MM.1S (cell line): ENCODE data around the gene MRPS9.

Experiments
- DNase-seq: peaks from one replicate; pipeline ENCODE4 v3.0.0-alpha.2; 2015
- H2AFZ ChIP-seq: fragments of 300-600 bp; sonication (generic); 2 replicates; pipeline ENCODE4 v1.6.0; 2016; ENCODE audit warnings: antibody characterized with exemption, low read length
- H3F3A ChIP-seq: fragments of 300-600 bp; sonication (generic); 2 replicates; pipeline ENCODE4 v1.6.1; 2016; ENCODE audit warnings: mild to moderate bottlenecking, antibody characterized with exemption, low read length, moderate library complexity, mixed read lengths; ENCODE audit not compliant: insufficient read depth
- H3K27ac ChIP-seq: fragments of 300-600 bp; sonication (generic); 2 replicates; pipeline ENCODE4 v1.5.1; 2016; ENCODE audit warnings: mild to moderate bottlenecking, low read length
- H3K27me3 ChIP-seq: fragments of 300-600 bp; sonication (generic); replicated peaks from 2 replicates; pipeline ENCODE4 v1.6.0; 2016; ENCODE audit warnings: low read length; ENCODE audit not compliant: insufficient read depth
- H3K36me3 ChIP-seq: fragments of 300-600 bp; sonication (generic); replicated peaks from 2 replicates; pipeline ENCODE4 v1.6.1; 2016; ENCODE audit warnings: mild to moderate bottlenecking, low read length, mixed read lengths; ENCODE audit not compliant: insufficient read depth
- H3K4me1 ChIP-seq: fragments of 300-600 bp; sonication (generic); 2 replicates; pipeline ENCODE4 v1.6.1; 2016; ENCODE audit warnings: low read length, mixed read lengths
- H3K4me2 ChIP-seq: fragments of 300-600 bp; sonication (generic); 2 replicates; pipeline ENCODE4 v1.6.0; 2016; ENCODE audit warnings: low read depth, low read length
- H3K4me3 ChIP-seq: fragments of 300-600 bp; sonication (generic); 2 replicates; pipeline ENCODE4 v1.5.1; 2016; ENCODE audit warnings: low read length, mixed read lengths
- H3K79me2 ChIP-seq: fragments of 300-600 bp; sonication (generic); 2 replicates; pipeline ENCODE4 v1.6.1; 2016; ENCODE audit warnings: mixed run types, low read length, mixed read lengths
- H3K9ac ChIP-seq: fragments of 300-600 bp; sonication (generic); 2 replicates; pipeline ENCODE4 v1.6.1; 2016; ENCODE audit warnings: low read length, mixed read lengths
- H3K9me2 ChIP-seq: fragments of 300-600 bp; sonication (generic); replicated peaks from 2 replicates; pipeline ENCODE4 v1.6.1; 2016; ENCODE audit warnings: mild to moderate bottlenecking, low read length, mixed read lengths; ENCODE audit not compliant: insufficient read depth
- H3K9me3 ChIP-seq: fragments of 300-600 bp; sonication (generic); replicated peaks from 2 replicates; pipeline ENCODE4 v1.6.1; 2016; ENCODE audit warnings: mild to moderate bottlenecking, low read length, mixed read lengths; ENCODE audit not compliant: insufficient read depth
- H4K20me1 ChIP-seq: fragments of 300-600 bp; sonication (generic); 2 replicates; pipeline ENCODE4 v1.6.1; 2016; ENCODE audit warnings: mild to moderate bottlenecking, low read length, moderate library complexity, mixed read lengths; ENCODE audit not compliant: insufficient read depth
- EZH2 ChIP-seq: fragments of 300-600 bp; sonication (generic); optimal IDR thresholded peaks from 2 replicates; pipeline ENCODE3; 2017; ENCODE audit warnings: low read depth, mild to moderate bottlenecking, antibody characterized with exemption, low read length, mixed read lengths
- EZH2phosphoT487 ChIP-seq: fragments of 300-600 bp; sonication (generic); IDR thresholded peaks from 2 replicates; pipeline ENCODE4 v1.6.1; 2018; ENCODE audit warnings: antibody characterized with exemption, low read length
- TF ChIP-seq, protein P1 (sequence below): fragments of 300-600 bp; sonication (generic); IDR thresholded peaks from 2 replicates; pipeline ENCODE4 v1.5.1; 2016; ENCODE audit warnings: antibody characterized with exemption, low read length, mixed read lengths

Gene MRPS9

DNA sequence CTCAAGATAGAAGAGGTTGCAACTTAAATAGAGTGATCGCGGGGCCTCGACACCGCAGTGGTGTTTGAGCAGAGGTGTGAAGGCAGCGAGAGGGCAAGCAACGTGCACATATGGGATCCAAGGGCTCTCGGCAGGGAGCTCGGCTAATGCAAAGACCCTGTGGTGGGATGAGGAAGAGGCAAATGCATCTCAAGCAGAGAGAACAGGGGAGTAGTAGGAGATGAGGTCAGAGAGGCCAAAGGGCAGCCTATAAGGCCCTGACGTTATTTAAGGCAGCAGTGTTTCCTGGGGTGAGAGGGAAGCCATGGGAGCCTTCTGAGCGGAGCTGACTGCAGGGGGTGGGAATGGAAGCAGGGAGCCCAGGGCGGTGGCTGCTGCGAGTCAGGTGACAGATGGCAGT lies 74.5 kb downstream of the MRPS9 start:
- H3K36me3 ChIP-seq: no peaks in the 10 kb centered on the region
- no peaks in the 10 kb centered on the region for H3K9me2 ChIP-seq
- H2AFZ ChIP-seq: no peak overlapping the region
- no peak overlapping the region for H3K9ac ChIP-seq
- peaks cover 10% of the 10 kb centered on the region; the same call in 1 of the 2 replicates for H3F3A ChIP-seq
- H3K27me3 ChIP-seq: no peaks in the 10 kb centered on the region
- H4K20me1 ChIP-seq: no peaks in the 10 kb centered on the region
- peaks cover 21% of the 10 kb centered on the region for H3K4me1 ChIP-seq
- no peak for DNase-seq
- TF ChIP-seq, protein P1, sequence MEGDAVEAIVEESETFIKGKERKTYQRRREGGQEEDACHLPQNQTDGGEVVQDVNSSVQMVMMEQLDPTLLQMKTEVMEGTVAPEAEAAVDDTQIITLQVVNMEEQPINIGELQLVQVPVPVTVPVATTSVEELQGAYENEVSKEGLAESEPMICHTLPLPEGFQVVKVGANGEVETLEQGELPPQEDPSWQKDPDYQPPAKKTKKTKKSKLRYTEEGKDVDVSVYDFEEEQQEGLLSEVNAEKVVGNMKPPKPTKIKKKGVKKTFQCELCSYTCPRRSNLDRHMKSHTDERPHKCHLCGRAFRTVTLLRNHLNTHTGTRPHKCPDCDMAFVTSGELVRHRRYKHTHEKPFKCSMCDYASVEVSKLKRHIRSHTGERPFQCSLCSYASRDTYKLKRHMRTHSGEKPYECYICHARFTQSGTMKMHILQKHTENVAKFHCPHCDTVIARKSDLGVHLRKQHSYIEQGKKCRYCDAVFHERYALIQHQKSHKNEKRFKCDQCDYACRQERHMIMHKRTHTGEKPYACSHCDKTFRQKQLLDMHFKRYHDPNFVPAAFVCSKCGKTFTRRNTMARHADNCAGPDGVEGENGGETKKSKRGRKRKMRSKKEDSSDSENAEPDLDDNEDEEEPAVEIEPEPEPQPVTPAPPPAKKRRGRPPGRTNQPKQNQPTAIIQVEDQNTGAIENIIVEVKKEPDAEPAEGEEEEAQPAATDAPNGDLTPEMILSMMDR: no peak
- TF ChIP-seq EZH2phosphoT487 (no peak), EZH2 (no peak)
- H3K27ac ChIP-seq: peak overlapping the region; percentile 77; the same call in 1 of the 2 replicates
- H3K79me2 ChIP-seq: no peaks in the 10 kb centered on the region
- H3K4me3 ChIP-seq: no peak overlapping the region
- H3K9me3 ChIP-seq: no peaks in the 10 kb centered on the region
- no peak overlapping the region for H3K4me2 ChIP-seq

GRCh38 chr2:105113616-105114291 lies 75.9 kb downstream of the MRPS9 start:
- H3K79me2 ChIP-seq: no peaks in the 10 kb centered on the region
- TF ChIP-seq EZH2: no peak
- TF ChIP-seq, protein P1: no peak
- TF ChIP-seq EZH2phosphoT487: no peak
- H3K27me3 ChIP-seq: no peaks in the 10 kb centered on the region
- DNase-seq: no peak
- peaks cover 21% of the 10 kb centered on the region for H3K4me1 ChIP-seq
- no peak overlapping the region for H2AFZ ChIP-seq
- H3K27ac ChIP-seq: no peak overlapping the region
- no peaks in the 10 kb centered on the region for H3K9me3 ChIP-seq
- H3K9ac ChIP-seq: no peak overlapping the region
- no peak overlapping the region for H3K4me3 ChIP-seq
- H4K20me1 ChIP-seq: no peaks in the 10 kb centered on the region
- H3K36me3 ChIP-seq: no peaks in the 10 kb centered on the region
- H3K4me2 ChIP-seq: no peak overlapping the region
- peaks cover 10% of the 10 kb centered on the region; the same call in 1 of the 2 replicates for H3F3A ChIP-seq
- no peaks in the 10 kb centered on the region for H3K9me2 ChIP-seq

- no peaks in the 10 kb centered on the region for H3K27me3 ChIP-seq
- no peak overlapping the region for H3K4me3 ChIP-seq
- peak; percentile 56 for DNase-seq
These were observed 76.7 kb downstream of the MRPS9 start for GRCh38 chr2:105114551-105114950.

More at GRCh38 chr2:105114551-105114950, 76.7 kb downstream of the MRPS9 start:
- H3K27ac ChIP-seq: no peak overlapping the region
- no peaks in the 10 kb centered on the region for H3K36me3 ChIP-seq
- H2AFZ ChIP-seq: no peak overlapping the region
- no peaks in the 10 kb centered on the region for H3K79me2 ChIP-seq
- H3F3A ChIP-seq: peaks cover 10% of the 10 kb centered on the region; the same call in 1 of the 2 replicates
- no peaks in the 10 kb centered on the region for H3K9me3 ChIP-seq
- H3K9ac ChIP-seq: no peak overlapping the region
- H3K4me1 ChIP-seq: peaks cover 21% of the 10 kb centered on the region
- no peaks in the 10 kb centered on the region for H4K20me1 ChIP-seq
- H3K4me2 ChIP-seq: no peak overlapping the region
- no peak for TF ChIP-seq EZH2phosphoT487
- no peak for TF ChIP-seq EZH2
- TF ChIP-seq, protein P1: peak; percentile 71
- no peaks in the 10 kb centered on the region for H3K9me2 ChIP-seq
